NCI-H446 treated with DMSO at 0.1 percent for 48 hours (cell line): Measurements from ENCODE around the gene ITGA5.

ENCODE experiments used
- DNase-seq: peaks from one replicate; lab custom pipeline; 2025; lab: John Stamatoyannopoulos, UW

ITGA5 gene

GRCh38 chr12:54430471-54431069, 11.5 kb upstream of the ITGA5 start:
- DNase-seq, result no peak

DNA sequence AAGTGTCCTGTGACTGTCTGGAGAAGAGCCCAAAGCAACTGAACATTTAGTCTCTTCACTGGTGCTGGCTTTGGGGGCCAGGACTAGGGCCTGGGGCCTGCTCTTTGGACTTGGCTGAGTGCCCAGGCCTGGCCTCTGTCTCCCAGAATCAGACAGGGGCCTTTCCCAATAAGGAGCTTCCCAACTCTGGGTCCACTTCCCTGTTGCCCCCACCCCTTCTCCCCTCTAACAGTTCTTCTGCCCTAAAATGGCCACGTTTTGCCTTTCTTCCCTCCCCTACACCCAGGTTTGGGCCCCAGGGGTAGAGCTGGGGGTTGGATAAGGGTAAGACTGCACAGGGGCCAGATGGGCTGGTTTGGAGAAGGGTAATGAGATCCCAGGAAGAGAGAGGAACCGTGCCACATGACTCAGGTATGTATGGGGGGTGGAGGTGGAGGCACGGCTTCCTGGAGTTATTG, 10.0 kb upstream of the ITGA5 start:
- no peak for DNase-seq

DNA sequence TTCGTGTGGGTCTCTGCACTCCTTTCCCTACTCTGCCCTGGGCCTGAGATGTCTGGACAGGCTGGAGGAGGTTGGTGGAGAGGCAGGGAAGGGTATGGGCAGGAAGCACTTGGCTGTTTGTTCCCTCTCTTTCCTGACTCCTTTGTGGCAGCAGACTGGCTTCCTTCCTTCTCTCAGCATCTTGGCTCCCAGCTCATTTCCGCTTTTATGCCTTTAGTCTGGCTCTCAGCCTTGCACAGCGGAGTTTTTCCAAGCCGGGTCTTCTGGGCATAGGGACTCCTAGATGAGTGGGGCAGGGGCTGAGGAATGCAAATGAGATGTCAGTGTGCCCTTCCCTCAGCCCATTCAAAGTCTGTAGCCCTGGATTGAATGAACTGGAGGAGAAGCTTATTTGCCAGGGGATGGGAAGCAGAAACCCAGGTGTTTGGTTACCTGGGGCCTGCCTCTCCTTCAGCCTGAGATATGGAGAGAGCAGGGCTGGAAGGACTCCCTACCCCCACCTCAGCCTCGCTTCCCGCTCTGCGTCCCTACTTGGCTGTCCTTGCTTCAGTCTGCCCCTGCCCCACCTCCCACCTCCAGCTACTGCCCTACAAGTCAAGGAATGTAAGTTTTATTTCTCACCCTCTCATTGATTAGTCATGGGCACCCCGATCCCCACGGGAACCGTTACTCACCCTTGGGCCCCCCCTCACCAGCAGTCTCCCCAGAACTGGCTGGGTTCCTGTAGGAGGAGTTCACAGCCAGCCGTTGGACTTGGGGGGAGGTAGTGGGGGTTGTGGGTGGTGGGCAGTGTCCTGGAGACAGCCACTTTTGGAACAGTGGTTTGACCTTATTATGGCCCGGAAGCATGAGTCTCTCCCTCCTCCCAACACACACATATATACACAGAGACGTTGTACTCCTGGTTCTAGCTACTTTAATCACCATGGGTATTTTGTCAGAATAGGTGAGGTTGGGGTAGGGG, 9.3 kb upstream of the ITGA5 start:
- DNase-seq, result no peak

DNA sequence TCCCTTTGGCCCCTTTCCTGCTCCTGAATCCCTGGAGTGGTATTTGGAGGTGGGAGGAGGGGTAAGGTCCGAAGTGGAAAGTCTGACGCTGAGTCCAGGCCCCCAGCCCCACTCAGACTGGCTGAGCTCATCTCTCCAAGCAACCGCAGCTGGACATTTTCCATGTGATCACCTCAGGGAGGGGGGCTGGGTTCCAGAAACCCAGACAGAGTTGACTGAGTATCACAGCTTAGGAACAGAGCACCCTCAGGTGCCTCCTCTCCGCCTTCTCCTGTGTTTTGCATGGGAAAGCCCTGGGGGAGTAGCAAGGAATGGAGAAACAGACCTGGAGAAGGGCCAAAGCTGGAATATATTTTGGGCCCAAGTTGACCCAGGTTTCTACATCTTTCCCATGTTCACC, 8.0 kb upstream of the ITGA5 start:
- DNase-seq, result no peak

DNA sequence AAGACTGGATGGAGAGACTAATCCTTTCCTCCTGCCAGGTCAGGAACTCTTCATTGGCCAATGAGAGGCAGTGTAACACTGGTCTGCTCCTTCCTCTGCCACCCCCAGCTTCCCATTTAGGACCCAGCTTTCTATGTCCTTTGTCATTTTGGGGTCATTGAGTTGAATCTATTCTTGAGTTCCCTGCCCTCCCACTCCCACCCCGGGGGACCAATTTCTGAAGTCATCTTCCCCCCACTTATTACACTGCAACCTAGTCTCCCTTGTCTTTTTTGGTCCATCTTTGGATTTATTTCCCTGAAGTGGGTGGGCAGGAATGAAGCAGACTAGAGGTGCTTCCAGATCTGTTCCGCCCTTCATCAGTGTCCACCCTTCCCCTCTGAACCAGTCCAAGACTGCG, 7.6 kb upstream of the ITGA5 start:
- DNase-seq, result no peak

DNA sequence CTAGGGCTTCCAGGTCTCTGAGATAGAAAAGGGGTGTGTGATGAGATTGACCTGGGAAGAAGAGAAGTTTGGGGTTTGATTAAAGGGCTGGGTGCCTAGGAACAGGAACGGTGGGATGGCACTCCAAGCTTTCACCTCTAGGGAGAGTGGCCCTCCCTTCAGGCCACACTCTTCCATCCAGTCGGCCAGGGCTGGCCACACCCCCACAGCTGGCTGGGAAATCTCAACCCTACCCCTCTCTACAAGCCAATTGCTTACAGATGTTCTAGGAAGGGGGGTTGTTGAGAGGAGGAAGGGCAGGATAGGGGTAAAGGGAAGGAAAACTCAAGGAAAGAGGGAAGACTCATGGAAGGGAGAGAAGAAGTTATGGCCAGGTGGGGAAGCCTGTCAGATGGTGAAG, 6.6 kb upstream of the ITGA5 start:
- DNase-seq, result no peak

DNA sequence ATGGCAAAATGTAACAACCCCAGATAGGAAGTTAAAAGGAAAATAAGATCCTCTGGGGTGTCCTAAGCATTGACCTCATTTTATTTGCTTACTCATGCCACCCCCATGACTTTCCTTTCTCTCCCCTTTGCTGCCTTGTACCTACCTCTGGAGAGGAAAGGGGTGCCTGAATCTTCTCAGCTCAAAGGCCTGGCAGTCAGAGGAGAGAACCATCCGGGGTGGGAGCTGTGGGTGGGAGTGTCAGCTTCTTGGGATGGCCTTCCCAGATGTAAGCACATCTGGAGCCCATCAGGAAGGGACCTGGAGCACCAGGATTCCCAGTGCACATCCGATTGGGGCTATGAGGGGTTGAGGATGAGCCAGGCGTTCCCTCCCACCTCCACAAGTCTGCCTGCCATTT, 5.2 kb upstream of the ITGA5 start:
- no peak for DNase-seq

- no peak for DNase-seq
Measured at GRCh38 chr12:54423816-54424150, 4.7 kb upstream of the ITGA5 start.

DNA sequence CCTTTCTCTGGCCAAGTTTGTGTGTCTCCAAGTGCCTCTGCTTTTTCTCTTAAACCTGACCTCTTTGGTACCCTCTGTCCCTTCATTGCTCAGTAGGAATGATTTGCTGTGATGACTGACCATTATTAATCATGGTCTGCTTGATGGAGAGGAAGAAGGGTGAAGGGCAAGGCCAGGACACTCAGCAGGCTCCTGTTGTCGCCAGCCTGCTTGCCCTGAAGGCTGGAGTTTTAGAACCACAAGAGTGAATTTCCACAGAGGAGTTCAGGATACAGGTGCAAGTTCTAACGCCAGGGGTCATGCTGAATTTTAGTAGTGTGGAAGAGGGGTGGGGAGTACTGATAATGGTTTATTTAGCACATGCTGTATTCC, 2.8 kb upstream of the ITGA5 start:
- no peak for DNase-seq

DNA sequence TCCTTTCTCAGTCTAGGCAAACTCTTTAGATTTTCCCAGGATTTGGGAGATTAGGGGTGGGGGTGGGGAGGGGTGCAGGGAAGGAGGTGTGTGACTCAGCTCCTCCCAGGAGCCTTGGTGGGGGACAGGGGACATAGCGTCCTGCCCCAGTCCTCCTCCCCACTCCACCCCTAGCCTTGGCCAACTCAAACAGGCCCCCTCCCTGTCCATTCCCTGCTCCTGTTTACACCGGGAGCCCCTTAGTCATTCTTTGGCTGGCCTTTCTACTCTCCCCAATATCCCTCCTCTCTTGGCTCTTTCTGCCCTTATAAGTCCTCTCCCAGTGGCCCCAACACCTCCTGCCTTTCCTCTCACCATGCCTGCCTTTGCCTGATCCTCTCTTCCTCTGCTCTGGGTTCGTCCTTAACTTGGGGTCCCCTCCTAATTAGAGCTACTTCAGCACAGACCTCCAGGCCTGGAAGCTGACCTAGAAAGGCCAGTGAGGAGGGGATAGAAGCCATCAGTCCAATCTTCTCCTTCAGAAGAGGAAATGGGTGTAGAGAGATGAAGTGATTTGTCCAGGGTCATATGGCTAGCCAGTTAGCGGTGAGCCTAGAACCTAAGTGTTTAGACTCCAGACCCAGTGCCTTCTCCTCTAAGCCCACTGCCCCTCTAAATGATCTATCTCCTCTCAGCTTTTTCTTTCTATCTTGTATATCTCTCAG, 2.3 kb upstream of the ITGA5 start:
- no peak for DNase-seq

DNA sequence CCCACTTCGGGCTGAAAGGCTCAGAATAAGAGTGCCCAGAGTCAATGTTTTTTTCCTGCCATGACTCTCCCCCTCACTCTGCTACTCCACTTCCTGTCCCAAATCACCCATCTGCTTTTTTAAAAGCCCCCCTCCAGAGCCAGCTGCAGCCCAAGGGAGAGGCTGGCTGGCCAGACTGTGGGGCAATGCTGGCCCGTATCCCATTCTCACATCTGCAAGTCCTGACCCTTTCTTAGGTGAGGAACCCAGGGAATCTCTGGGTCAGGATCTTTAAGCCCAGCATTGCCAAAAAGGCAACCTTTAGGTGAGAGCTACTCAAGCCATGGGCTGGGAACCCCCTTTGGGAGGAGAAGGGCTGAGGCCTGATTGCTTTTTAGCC, 1.7 kb upstream of the ITGA5 start:
- no peak for DNase-seq

GRCh38 chr12:54418441-54419087, 502 bp downstream of the ITGA5 start:
- DNase-seq, result no peak

GRCh38 chr12:54417712-54418440, 1.2 kb downstream of the ITGA5 start:
- no peak for DNase-seq

DNA sequence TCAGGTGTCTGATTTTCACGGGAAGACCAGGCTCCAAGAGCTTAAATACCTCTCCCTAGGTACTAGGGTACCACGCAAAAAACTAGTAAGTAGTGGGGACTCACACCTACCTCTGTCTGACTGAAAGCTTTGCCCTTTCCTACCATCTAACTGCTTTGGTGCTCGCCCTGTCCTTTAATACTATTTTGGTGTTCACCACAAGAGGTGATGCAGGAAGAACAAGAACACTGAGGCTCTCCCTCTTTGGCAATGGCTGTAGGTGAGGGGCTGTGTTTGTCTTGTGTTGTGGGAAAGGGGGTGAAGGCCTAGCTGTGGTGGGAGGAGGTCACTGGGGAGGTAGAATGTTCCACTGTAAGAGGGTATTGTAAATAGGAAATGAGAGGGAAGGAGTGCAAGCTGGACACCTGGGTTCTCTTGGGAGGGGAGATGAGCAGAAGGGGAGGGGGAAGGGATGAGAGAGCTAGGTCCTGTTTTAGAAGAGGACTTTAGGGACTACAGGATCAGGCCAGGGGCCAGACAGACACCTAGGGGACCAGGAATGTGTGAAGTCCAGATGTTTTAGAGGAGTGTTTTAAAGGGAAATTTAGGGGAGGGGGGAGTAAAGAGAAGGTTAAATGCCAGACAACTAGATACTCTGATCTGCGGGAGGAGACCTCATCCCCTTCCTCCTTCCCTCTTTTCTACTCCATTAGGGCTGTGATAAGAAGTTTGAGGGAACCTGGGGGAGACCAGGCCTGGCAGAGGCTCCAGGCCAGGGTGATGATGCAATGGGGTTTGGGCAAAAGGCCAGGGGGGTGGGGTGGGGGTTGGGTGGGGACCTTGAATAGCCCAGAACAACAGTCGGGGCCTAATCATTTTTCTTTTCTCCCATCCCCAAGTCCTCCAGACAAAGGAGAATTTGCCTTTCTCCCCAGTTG, 2.1 kb downstream of the ITGA5 start:
- no peak for DNase-seq

GRCh38 chr12:54415221-54415929, 3.7 kb downstream of the ITGA5 start:
- DNase-seq, result no peak

DNA sequence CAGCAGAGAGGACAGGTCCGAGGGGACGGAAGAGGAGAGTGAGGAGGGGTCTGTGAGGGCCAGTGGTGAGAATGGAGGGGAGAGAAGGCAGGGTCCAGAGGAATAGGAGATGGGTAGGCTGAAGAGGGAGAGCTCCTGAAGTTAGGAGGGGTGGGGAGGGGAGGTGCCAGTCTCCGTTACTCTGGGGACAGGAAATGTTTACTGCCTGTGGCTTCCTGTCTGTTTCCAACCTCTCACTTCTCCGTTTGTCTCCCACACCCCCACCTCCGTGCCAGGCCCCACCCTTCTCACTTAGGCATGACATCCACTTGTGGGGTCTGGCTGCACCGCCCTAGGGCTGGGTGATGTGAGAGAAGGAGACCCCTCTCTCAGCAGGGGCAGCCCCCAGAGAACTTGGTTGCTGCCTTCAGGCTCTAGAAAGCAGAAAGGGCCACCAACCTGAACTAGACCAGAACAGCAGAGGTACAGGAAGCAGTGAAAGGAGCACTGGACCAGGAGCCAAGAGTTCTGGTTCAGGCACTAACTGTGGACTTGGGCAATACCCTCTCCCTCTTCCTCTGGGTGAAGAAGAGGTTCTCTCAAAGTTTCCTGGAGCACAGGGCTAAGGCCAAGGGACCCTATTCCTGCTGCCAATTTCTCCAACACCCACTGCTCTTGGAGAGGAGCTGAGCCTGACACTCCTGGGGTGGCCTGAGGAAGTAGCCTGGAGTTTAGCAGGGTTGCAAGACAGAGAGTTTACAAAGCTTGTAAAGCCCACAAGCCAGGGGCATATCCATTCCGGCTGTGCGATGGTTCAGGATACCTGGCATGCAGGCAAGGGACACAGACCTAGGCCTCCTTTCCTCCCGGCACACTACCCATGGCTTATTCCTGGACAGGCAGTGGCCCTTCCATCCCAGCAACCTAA, 5.5 kb downstream of the ITGA5 start:
- DNase-seq, result no peak

- DNase-seq, result no peak
Measured at GRCh38 chr12:54412786-54413185, 6.3 kb downstream of the ITGA5 start.

DNA sequence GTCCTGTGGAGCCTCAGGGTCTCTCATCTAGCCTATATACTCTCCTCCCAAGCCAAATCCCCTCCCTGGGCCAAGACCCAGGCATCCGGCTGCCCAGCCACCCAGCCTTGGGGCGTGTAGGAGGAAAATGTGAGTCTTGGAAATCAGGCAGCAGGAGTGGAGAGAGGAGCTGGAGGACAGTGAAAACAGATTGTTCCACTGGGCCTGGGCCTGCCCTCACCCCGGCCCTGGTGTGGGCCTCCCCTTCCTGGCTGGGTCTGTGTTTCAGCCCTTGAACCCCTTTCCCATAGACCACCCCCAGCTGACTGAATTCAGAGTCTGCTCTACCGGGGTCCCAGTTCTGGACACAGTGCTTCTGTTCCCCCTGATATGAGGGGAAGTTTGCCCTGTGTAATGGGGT, 6.7 kb downstream of the ITGA5 start:
- DNase-seq, result no peak
